ENCODE data around the gene SLC30A10. TPM values are rescaled to one million over a fixed set of nuclear protein-coding genes. Genes with fewer than 3 reads are reported as not detected.

SLC30A10 gene
- 10 to 100 TPM in 3 of 4 donors, 1 to 10 TPM in 1; 2.5 to 31.9 (median 16.2) TPM for total RNA-seq

- Histone ChIP-seq H3K27me3 (peaks cover 0 to 9% of the 10 kb centered on the region in 2 donors), H3K4me3 (peak within 1 kb of the TSS; percentile 32 to 68 (median 50)), H3K27ac (peak within 1 kb of the TSS in 2 of 4 donors; percentile 72 to 83), H3K36me3 (no peaks in the 10 kb centered on the region), H3K9me3 (no peaks in the 10 kb centered on the region), H3K4me1 (peaks cover 0 to 21% (median 4%) of the 10 kb centered on the region in 4 donors)
- TF ChIP-seq POLR2A (IDR thresholded peaks at IDR 0.05) (peak; percentile 61 to 81), CTCF (IDR thresholded peaks at IDR 0.05) (no peak)
- DNase-seq, result peak in 2 of 3 donors; percentile 74 to 85
These were observed at the start of gene SLC30A10 for GRCh38 chr1:219927956-219928790. Gene SLC30A10, minus strand, starts transcription at chr1:219928557. Its CDS starts 117 bp downstream, at chr1:219928440.

- no peak overlapping the region for H3K4me3 ChIP-seq
- H3K4me1 ChIP-seq, result no peaks in the 10 kb centered on the region
- H3K27ac ChIP-seq, result no peak overlapping the region
- no peaks in the 10 kb centered on the region for H3K27me3 ChIP-seq
- TF ChIP-seq POLR2A (IDR thresholded peaks at IDR 0.05) (no peak), CTCF (IDR thresholded peaks at IDR 0.05) (no peak)
- H3K9me3 ChIP-seq, result no peaks in the 10 kb centered on the region
- DNase-seq, result no peak
- H3K36me3 ChIP-seq, result peaks cover 0 to 62% (median 0%) of the 10 kb centered on the region in 3 donors
These were observed 44.9 kb upstream of the SLC30A10 start for GRCh38 chr1:219973213-219973612.

GRCh38 chr1:219967361-219967760 lies 39.0 kb upstream of the SLC30A10 start:
- Histone ChIP-seq H3K4me3 (no peak overlapping the region), H3K4me1 (no peaks in the 10 kb centered on the region), H3K27ac (no peak overlapping the region), H3K27me3 (no peaks in the 10 kb centered on the region), H3K36me3 (peaks cover 0 to 39% (median 0%) of the 10 kb centered on the region in 3 donors), H3K9me3 (no peaks in the 10 kb centered on the region)
- DNase-seq, result no peak
- TF ChIP-seq CTCF (IDR thresholded peaks at IDR 0.05) (no peak), POLR2A (IDR thresholded peaks at IDR 0.05) (no peak)

- DNase-seq, result no peak
- H3K36me3 ChIP-seq, result peaks cover 0 to 30% (median 0%) of the 10 kb centered on the region in 3 donors
- no peaks in the 10 kb centered on the region for H3K9me3 ChIP-seq
- no peak overlapping the region for H3K4me3 ChIP-seq
- no peak overlapping the region for H3K27ac ChIP-seq
- H3K4me1 ChIP-seq, result no peaks in the 10 kb centered on the region
- H3K27me3 ChIP-seq, result no peaks in the 10 kb centered on the region
- TF ChIP-seq CTCF (IDR thresholded peaks at IDR 0.05) (no peak), POLR2A (IDR thresholded peaks at IDR 0.05) (no peak)
These were observed 37.7 kb upstream of the SLC30A10 start for GRCh38 chr1:219966071-219966349.

GRCh38 chr1:219965285-219966070 lies 37.1 kb upstream of the SLC30A10 start:
- Histone ChIP-seq H3K9me3 (no peaks in the 10 kb centered on the region), H3K27me3 (no peaks in the 10 kb centered on the region), H3K4me1 (no peaks in the 10 kb centered on the region), H3K36me3 (peaks cover 0 to 26% (median 0%) of the 10 kb centered on the region in 3 donors), H3K4me3 (no peak overlapping the region), H3K27ac (no peak overlapping the region)
- DNase-seq, result no peak
- TF ChIP-seq CTCF (IDR thresholded peaks at IDR 0.05) (no peak), POLR2A (IDR thresholded peaks at IDR 0.05) (no peak)

All from Peyer's patch (tissue), 4 donors.